ENCODE results near the gene MAP6D1.

The MAP6D1 gene

DNA sequence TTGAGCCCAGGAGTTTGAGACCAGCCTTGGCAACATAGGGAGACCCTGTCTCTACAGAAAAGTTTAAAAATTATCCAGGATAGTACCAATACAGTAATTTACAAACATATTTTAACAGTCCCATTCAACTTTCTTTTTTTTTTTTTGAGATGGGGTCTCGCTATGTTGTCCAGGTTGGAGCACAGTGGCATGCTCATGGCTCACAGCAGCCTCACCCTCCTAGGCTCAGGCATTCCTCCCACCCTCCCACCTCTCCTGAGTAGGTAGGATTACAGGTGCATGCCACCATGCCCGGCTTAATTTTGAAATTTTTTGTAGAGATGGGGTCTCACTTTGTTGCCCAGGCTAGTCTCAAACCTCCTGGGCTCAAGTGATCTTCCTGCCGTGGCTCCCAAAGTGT lies 12.5 kb upstream of the MAP6D1 start:
- Histone ChIP-seq H3K27me3 (ENCODE audit: control insufficient read depth, insufficient read depth, low read length) (no peaks in the 10 kb centered on the region), H3K4me3 (ENCODE audit: low read length) (no peak overlapping the region), H3K4me1 (ENCODE audit: control insufficient read depth, insufficient read depth, low read length) (no peaks in the 10 kb centered on the region), H3K27ac (ENCODE audit: low read depth, low read length) (no peak overlapping the region), H3K9ac (ENCODE audit: low read length) (no peak overlapping the region), H3K36me3 (ENCODE audit: control insufficient read depth, insufficient read depth, low read length) (peaks cover 26% of the 10 kb centered on the region)

DNA sequence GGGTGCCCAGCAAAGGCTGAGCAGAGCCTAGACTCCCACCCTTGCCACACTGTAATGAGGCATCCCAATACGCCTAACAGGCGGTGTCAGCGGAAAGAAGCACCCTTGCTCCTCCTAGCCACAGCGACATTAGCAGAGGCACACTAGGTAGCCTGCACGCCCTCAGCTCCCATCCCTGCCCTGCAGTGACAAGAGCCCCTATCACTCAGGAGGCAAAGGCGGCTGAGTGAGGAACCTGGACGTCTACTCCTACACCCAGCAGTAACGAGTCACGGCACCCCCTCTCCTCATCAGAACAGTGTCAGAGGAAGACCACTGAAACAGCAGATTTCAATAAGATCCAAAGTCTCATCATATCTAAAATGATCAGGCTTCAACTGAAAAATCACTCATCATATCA lies 12.0 kb upstream of the MAP6D1 start:
- no peaks in the 10 kb centered on the region for H3K27me3 ChIP-seq (ENCODE audit: control insufficient read depth, insufficient read depth, low read length)
- no peak overlapping the region for H3K27ac ChIP-seq (ENCODE audit: low read depth, low read length)
- no peak overlapping the region for H3K9ac ChIP-seq (ENCODE audit: low read length)
- H3K36me3 ChIP-seq (ENCODE audit: control insufficient read depth, insufficient read depth, low read length) = peaks cover 31% of the 10 kb centered on the region
- H3K4me3 ChIP-seq (ENCODE audit: low read length) = no peak overlapping the region
- H3K4me1 ChIP-seq (ENCODE audit: control insufficient read depth, insufficient read depth, low read length) = no peaks in the 10 kb centered on the region

DNA sequence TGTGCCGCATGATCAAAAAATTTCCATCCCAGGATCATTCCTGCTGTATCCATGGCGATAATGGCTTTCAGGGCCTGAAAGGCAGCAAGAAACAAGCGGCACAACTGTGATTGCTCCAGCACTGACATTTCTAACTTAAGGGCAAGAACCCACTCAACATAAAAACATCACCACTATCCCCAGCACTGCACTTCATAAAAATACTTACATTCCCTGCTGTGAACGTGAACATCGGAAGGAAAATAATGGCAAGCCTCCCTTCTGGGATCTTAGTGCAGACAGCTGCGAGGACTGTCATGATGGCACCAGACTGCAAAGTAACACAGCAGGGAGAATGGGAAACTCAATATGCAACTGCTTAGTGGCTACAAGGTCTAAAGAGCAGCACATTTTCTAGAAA lies 8.1 kb upstream of the MAP6D1 start:
- Histone ChIP-seq H3K4me1 (ENCODE audit: control insufficient read depth, insufficient read depth, low read length) (no peaks in the 10 kb centered on the region), H3K27me3 (ENCODE audit: control insufficient read depth, insufficient read depth, low read length) (no peaks in the 10 kb centered on the region), H3K36me3 (ENCODE audit: control insufficient read depth, insufficient read depth, low read length) (peaks cover 13% of the 10 kb centered on the region), H3K9ac (ENCODE audit: low read length) (no peak overlapping the region), H3K4me3 (ENCODE audit: low read length) (no peak overlapping the region), H3K27ac (ENCODE audit: low read depth, low read length) (no peak overlapping the region)

DNA sequence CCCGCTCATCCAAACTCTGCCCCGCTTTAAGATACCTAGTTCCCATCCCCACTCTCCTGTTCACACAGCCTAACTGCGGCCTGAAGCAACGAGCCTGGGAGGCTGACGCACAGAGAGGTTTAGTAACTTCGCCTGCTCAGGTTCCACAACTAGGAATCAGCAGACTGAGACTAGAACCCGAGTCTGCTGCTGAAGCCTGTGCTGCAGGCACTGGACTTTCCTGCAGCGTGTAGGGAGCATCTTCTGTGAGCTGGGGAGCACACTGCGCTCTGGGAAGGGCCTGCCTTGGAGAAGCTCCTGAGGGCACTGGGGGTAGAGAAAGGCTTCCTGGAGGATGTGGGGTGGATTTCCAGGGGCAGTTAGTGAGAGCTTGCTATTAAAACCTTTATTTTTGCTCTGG lies 4.8 kb upstream of the MAP6D1 start:
- H3K27me3 ChIP-seq (ENCODE audit: control insufficient read depth, insufficient read depth, low read length) = no peaks in the 10 kb centered on the region
- H3K9ac ChIP-seq (ENCODE audit: low read length) = no peak overlapping the region
- peaks cover 10% of the 10 kb centered on the region for H3K36me3 ChIP-seq (ENCODE audit: control insufficient read depth, insufficient read depth, low read length)
- H3K27ac ChIP-seq (ENCODE audit: low read depth, low read length) = no peak overlapping the region
- no peak overlapping the region for H3K4me3 ChIP-seq (ENCODE audit: low read length)
- no peaks in the 10 kb centered on the region for H3K4me1 ChIP-seq (ENCODE audit: control insufficient read depth, insufficient read depth, low read length)

DNA sequence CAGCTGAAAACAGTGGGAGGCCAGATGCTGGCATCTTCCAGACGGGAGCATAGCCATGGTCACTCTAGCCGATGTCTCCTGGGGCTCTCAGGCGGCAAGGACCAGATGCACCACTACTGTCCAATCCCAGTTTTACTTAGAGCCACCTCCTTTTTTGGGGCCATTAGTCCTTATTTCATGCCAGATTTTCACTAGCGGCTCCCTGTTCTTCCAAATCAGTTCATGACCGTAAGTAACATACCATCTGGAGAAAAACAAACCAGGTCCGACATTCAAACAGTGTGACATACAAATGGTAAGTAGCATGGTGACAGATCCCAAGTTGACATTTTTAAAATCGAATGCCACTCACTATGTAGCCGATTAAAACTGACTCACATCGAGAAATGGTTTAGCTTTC lies 4.1 kb upstream of the MAP6D1 start:
- Histone ChIP-seq H3K36me3 (ENCODE audit: control insufficient read depth, insufficient read depth, low read length) (peaks cover 10% of the 10 kb centered on the region), H3K9ac (ENCODE audit: low read length) (no peak overlapping the region), H3K4me1 (ENCODE audit: control insufficient read depth, insufficient read depth, low read length) (peaks cover 5% of the 10 kb centered on the region), H3K27ac (ENCODE audit: low read depth, low read length) (no peak overlapping the region), H3K27me3 (ENCODE audit: control insufficient read depth, insufficient read depth, low read length) (no peaks in the 10 kb centered on the region), H3K4me3 (ENCODE audit: low read length) (no peak overlapping the region)

DNA sequence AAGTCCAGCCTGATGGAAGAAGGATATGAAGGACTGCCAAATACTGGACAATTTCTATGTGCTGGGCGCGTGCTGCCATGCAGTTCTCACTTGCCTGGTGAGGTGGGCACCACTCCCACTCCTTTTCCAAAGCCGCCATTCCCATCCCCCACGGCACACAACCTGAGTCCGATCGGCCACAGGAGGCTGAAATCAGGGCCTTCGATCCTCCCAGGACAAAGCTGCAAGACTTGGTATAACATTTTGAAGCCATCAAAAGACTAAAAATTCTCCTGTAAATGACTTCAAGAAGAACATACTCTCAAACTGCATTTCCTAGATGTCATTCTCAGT lies 3.1 kb upstream of the MAP6D1 start:
- H3K4me1 ChIP-seq (ENCODE audit: control insufficient read depth, insufficient read depth, low read length) = peaks cover 5% of the 10 kb centered on the region
- no peaks in the 10 kb centered on the region for H3K27me3 ChIP-seq (ENCODE audit: control insufficient read depth, insufficient read depth, low read length)
- H3K9ac ChIP-seq (ENCODE audit: low read length) = no peak overlapping the region
- no peak overlapping the region for H3K4me3 ChIP-seq (ENCODE audit: low read length)
- no peak overlapping the region for H3K27ac ChIP-seq (ENCODE audit: low read depth, low read length)
- peaks cover 10% of the 10 kb centered on the region for H3K36me3 ChIP-seq (ENCODE audit: control insufficient read depth, insufficient read depth, low read length)

DNA sequence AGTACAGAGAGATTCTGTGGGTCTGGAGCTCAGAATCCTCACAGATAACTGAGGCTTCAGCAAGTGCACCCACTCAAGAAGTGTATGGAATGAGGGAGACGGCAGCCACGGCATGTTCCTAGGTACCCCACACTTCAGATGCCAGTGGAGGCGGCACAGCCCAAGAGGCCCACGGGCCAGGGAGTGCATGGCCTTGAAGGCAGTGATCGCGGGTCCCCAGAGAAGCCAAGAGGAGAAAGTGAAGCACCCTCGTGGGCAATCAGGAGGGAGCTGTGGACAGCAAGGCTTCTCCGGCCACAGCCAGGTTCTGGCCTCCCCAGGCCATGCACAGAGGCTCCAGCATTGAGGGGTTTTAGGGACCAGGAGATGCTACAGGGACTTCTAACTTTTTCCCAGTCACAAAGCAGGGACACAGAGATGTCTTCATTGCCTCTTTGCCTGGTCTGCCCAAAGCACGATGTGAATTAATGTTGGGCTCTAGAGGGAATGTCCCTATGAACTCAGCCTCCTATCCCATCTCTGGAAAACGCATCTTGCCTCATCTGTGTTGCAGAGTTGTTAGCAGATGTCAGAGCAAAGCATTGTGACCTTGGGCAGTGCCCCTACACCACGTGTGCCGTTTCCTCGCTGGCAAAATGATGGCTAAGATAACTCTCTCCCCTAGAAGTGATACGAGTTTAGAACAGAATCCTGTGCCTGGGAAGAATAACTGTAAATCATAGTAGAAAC lies 2.6 kb upstream of the MAP6D1 start:
- H3K9ac ChIP-seq (ENCODE audit: low read length) = no peak overlapping the region
- H3K36me3 ChIP-seq (ENCODE audit: control insufficient read depth, insufficient read depth, low read length) = peaks cover 5% of the 10 kb centered on the region
- no peak overlapping the region for H3K27ac ChIP-seq (ENCODE audit: low read depth, low read length)
- H3K4me1 ChIP-seq (ENCODE audit: control insufficient read depth, insufficient read depth, low read length) = peaks cover 5% of the 10 kb centered on the region
- no peak overlapping the region for H3K4me3 ChIP-seq (ENCODE audit: low read length)
- H3K27me3 ChIP-seq (ENCODE audit: control insufficient read depth, insufficient read depth, low read length) = no peaks in the 10 kb centered on the region

DNA sequence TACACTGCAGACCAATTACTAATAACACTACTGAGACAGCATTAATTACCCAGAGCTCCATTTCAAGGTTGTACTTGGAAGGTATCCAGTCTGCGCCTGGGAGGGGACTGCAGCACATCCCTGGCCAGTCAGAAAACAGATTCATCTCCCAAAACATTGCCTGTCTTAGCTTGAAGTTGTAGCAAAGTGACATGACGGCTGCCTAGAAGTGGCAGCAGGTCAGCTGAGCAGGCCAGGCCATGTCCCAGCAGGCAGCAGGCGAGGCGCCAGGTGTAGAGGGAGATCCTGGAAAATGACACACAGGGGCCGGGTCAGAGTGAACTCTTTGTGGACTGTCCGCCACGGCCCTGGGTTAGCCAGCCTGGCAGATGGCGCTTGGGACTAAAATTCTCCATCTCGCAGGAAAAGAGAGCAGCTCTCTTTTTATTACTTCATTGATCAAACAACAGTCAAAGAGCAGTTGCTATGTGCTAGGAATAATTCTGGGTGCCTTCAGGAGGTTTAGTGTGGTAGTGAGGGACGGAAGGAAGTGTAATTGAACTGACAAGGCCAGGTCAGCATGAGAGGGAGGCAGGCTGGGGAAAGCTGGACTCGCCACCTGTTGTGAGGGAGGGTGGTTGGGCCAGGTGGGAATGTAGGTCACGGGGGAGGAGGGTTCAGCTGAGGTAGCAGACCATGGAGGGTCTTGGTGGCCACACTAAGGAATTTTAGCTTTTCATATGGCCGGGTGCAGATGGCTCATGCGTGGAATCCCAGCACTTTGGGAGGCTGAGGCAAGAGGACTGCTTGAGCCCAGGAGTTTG lies 1.3 kb upstream of the MAP6D1 start:
- Histone ChIP-seq H3K36me3 (ENCODE audit: control insufficient read depth, insufficient read depth, low read length) (no peaks in the 10 kb centered on the region), H3K9ac (ENCODE audit: low read length) (no peak overlapping the region), H3K4me3 (ENCODE audit: low read length) (no peak overlapping the region), H3K27me3 (ENCODE audit: control insufficient read depth, insufficient read depth, low read length) (no peaks in the 10 kb centered on the region), H3K27ac (ENCODE audit: low read depth, low read length) (no peak overlapping the region), H3K4me1 (ENCODE audit: control insufficient read depth, insufficient read depth, low read length) (peaks cover 5% of the 10 kb centered on the region)

DNA sequence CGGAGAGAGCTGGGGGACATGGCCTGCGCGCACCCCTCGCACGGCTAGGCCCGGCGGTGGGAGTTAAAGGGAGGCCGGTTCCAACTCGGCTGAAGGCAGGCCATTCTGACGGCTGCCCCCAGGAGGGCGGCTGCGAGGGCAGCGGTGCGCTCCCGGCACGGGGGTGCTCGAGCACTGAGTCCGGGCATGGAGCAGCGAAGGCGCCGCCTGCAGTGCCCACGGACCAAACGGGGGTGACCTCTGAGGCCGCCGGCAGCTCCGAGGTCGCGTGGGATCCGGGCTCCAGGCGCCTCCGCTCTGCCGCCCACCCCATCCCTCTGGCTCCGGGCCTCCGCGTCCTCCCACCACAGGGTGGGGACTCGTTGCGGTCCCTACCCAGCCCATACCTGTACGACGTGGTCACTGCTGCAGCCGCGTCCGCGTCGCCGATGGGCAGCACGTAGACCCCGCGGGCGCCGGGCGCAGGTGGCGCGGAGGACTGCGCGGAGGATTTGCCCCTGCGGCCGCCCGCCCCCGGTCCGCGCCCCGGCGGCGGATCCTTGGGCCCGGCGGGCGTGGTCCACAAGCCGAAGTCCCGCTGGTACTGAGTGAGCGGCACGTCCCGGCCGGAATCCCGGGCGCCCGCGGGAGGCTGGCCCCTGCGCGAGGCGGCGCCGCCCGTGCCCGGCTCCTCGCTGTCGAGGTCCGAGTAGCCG lies 469 bp downstream of the MAP6D1 start:
- no peak overlapping the region for H3K9ac ChIP-seq (ENCODE audit: low read length)
- H3K27ac ChIP-seq (ENCODE audit: low read depth, low read length) = no peak overlapping the region
- H3K4me1 ChIP-seq (ENCODE audit: control insufficient read depth, insufficient read depth, low read length) = peaks cover 5% of the 10 kb centered on the region
- H3K36me3 ChIP-seq (ENCODE audit: control insufficient read depth, insufficient read depth, low read length) = no peaks in the 10 kb centered on the region
- H3K4me3 ChIP-seq (ENCODE audit: low read length) = peak overlapping the region; percentile 64
- no peaks in the 10 kb centered on the region for H3K27me3 ChIP-seq (ENCODE audit: control insufficient read depth, insufficient read depth, low read length)

DNA sequence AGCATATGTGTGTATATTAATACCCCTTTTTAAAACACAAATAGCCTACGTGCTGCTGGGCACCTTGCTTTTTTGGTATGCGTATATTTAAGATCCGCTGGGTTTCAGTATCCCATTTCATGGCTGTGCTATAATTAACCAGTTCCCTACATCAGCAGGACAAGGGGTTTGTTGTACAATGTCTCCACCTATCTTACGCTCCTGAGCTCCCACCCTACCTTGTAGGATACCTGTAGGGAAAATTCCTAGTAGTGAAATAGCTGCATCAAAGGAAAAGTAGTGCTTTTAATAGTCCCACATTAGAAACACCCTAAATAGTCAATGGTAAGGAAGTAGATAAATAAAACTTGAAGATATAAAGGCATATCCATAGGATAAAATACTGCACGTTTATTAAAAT lies 1.4 kb downstream of the MAP6D1 start:
- peaks cover 5% of the 10 kb centered on the region for H3K4me1 ChIP-seq (ENCODE audit: control insufficient read depth, insufficient read depth, low read length)
- H3K27ac ChIP-seq (ENCODE audit: low read depth, low read length) = no peak overlapping the region
- no peaks in the 10 kb centered on the region for H3K36me3 ChIP-seq (ENCODE audit: control insufficient read depth, insufficient read depth, low read length)
- no peak overlapping the region for H3K4me3 ChIP-seq (ENCODE audit: low read length)
- no peaks in the 10 kb centered on the region for H3K27me3 ChIP-seq (ENCODE audit: control insufficient read depth, insufficient read depth, low read length)
- H3K9ac ChIP-seq (ENCODE audit: low read length) = no peak overlapping the region

DNA sequence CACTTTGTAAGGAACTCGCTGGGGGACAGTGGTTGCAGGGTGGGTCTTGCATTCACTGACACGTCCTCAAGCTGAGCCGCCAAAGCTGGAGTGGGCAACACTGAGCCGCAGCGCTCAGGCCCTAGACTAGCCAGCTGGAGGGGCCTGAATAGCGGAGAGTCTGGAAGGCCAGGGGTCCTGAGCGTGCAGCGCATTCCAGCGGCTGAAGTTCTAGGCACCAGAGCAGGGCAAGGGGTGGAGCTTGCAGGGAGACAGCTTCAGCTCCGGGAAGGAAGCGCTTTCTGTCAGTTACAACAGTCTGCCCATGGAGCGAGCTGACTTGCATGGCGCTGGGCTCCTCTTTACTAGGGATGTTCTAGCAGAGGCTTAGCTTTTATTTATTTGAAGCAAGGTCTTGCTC lies 2.7 kb downstream of the MAP6D1 start:
- no peak overlapping the region for H3K27ac ChIP-seq (ENCODE audit: low read depth, low read length)
- H3K4me3 ChIP-seq (ENCODE audit: low read length) = no peak overlapping the region
- H3K4me1 ChIP-seq (ENCODE audit: control insufficient read depth, insufficient read depth, low read length) = peaks cover 5% of the 10 kb centered on the region
- no peaks in the 10 kb centered on the region for H3K36me3 ChIP-seq (ENCODE audit: control insufficient read depth, insufficient read depth, low read length)
- H3K9ac ChIP-seq (ENCODE audit: low read length) = no peak overlapping the region
- no peaks in the 10 kb centered on the region for H3K27me3 ChIP-seq (ENCODE audit: control insufficient read depth, insufficient read depth, low read length)

DNA sequence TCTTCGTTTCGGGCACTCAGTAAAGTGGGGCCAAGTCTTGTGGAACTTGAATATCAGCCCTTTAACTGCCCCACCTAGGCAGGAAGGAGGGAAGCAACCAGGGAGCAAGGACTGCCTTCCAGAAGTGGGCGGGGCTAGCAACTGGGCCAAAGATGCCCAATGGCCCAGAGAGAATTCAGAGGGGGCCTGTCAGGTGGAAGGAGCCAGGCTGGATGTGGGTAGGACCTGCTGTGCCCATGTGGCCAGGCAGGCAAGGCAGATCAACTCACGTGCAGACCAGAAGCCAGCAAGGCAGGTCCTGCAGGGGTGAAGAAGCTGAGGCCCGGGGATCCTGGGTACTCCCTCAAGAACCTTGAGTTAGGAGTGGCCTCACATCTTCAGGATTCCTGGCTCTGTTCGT lies 5.5 kb downstream of the MAP6D1 start:
- Histone ChIP-seq H3K9ac (ENCODE audit: low read length) (no peak overlapping the region), H3K36me3 (ENCODE audit: control insufficient read depth, insufficient read depth, low read length) (no peaks in the 10 kb centered on the region), H3K27ac (ENCODE audit: low read depth, low read length) (no peak overlapping the region), H3K4me1 (ENCODE audit: control insufficient read depth, insufficient read depth, low read length) (peaks cover 4% of the 10 kb centered on the region), H3K27me3 (ENCODE audit: control insufficient read depth, insufficient read depth, low read length) (no peaks in the 10 kb centered on the region), H3K4me3 (ENCODE audit: low read length) (no peak overlapping the region)
